Mesenchymal stem cell (in vitro differentiated cells and primary cell): ENCODE data around the gene RPS25.
A peak's percentile ranks its signal among the peaks of the same experiment; 100 is the strongest.
"Not testable (repeated sequence)": the region's sequence is repeated elsewhere in the genome, so short reads cannot be mapped to it uniquely, and the experiment has no call there.

ENCODE experiments used
- DNase-seq: peaks from one replicate; pipeline ENCODE4 v3.0.0-alpha.2; 2013
- H2AFZ ChIP-seq: one replicate; pipeline ENCODE4 v1.6.1; 2013; ENCODE audit warnings: low read depth, mild to moderate bottlenecking, control low read depth, inconsistent platforms, low read length, moderate library complexity
- H2AK5ac ChIP-seq: 2 replicates; pipeline ENCODE4 v1.6.1; 2013; ENCODE audit warnings: low read length, moderate library complexity, mild to moderate bottlenecking, inconsistent platforms; ENCODE audit not compliant: severe bottlenecking
- H2BK120ac ChIP-seq: one replicate; pipeline ENCODE4 v1.6.1; 2013; ENCODE audit warnings: low read depth, mild to moderate bottlenecking, inconsistent platforms, low read length, moderate library complexity
- H2BK12ac ChIP-seq, 2 experiments: one replicate each; pipeline ENCODE4 v1.6.1; 2013; ENCODE audit warnings: inconsistent platforms in 2 of 2, low read length in 2 of 2, mild to moderate bottlenecking in 2 of 2, moderate library complexity in 2 of 2, control low read depth in 1 of 2
- H2BK15ac ChIP-seq: one replicate; pipeline ENCODE4 v1.6.1; 2013; ENCODE audit warnings: mild to moderate bottlenecking, low read depth, inconsistent platforms; ENCODE audit not compliant: poor library complexity, severe bottlenecking
- H2BK5ac ChIP-seq: 2 replicates; pipeline ENCODE4 v1.6.1; 2013; ENCODE audit warnings: low read depth, mild to moderate bottlenecking, low read length, control low read depth, inconsistent platforms; ENCODE audit not compliant: poor library complexity, severe bottlenecking
- H3K14ac ChIP-seq, 2 experiments: one replicate each; pipeline ENCODE4 v1.6.1; 2013; ENCODE audit warnings: inconsistent platforms in 2 of 2, low read length in 2 of 2, control low read depth in 1 of 2, mild to moderate bottlenecking in 1 of 2, moderate library complexity in 1 of 2
- H3K18ac ChIP-seq, 2 experiments: one replicate each; pipeline ENCODE4 v1.6.1; 2013; ENCODE audit warnings: inconsistent platforms in 2 of 2, low read length in 2 of 2, control low read depth in 1 of 2, low read depth in 1 of 2, mild to moderate bottlenecking in 1 of 2
- H3K23ac ChIP-seq, 2 experiments: one replicate each; pipeline ENCODE4 v1.6.1; 2013; ENCODE audit warnings: inconsistent platforms in 2 of 2, low read length in 2 of 2, mild to moderate bottlenecking in 2 of 2, moderate library complexity in 2 of 2, control low read depth in 1 of 2
- H3K27ac ChIP-seq: 2 replicates; pipeline ENCODE4 v1.5.1; 2013; ENCODE audit warnings: mild to moderate bottlenecking, moderate library complexity, low read length, control low read depth, inconsistent platforms; ENCODE audit not compliant: poor library complexity, severe bottlenecking
- H3K27me3 ChIP-seq, 2 experiments: 2 replicates each; pipeline versions ENCODE4 v1.6.1 to v1.7.0; 2013; ENCODE audit warnings: low read length in 2 of 2, mild to moderate bottlenecking in 2 of 2, moderate library complexity in 2 of 2, control low read depth in 1 of 2, inconsistent platforms in 1 of 2; ENCODE audit not compliant: control insufficient read depth in 1 of 2, insufficient read depth in 1 of 2
- H3K36me3 ChIP-seq, 2 experiments: 2 replicates each; pipeline versions ENCODE4 v1.6.1 to v1.7.0; 2013; ENCODE audit warnings: low read length in 2 of 2, control low read depth in 1 of 2, inconsistent platforms in 1 of 2, low read depth in 1 of 2, mild to moderate bottlenecking in 1 of 2; ENCODE audit not compliant: insufficient read depth in 2 of 2, control insufficient read depth in 1 of 2
- H3K4ac ChIP-seq, 2 experiments: one replicate each; pipeline ENCODE4 v1.6.1; 2013; ENCODE audit warnings: inconsistent platforms in 2 of 2, low read length in 2 of 2, mild to moderate bottlenecking in 2 of 2, moderate library complexity in 2 of 2, control low read depth in 1 of 2, low read depth in 1 of 2
- H3K4me1 ChIP-seq: 2 replicates; pipeline ENCODE4 v1.6.1; 2013; ENCODE audit warnings: low read depth, low read length, control low read depth; ENCODE audit not compliant: control insufficient read depth, insufficient read depth
- H3K4me2 ChIP-seq: 2 replicates; pipeline ENCODE4 v1.6.1; 2013; ENCODE audit warnings: low read length, mild to moderate bottlenecking, inconsistent platforms; ENCODE audit not compliant: poor library complexity, severe bottlenecking
- H3K4me3 ChIP-seq, 2 experiments: 2 replicates each; pipeline versions ENCODE4 v1.5.1 to v1.7.0; 2013; ENCODE audit warnings: low read length in 2 of 2, mild to moderate bottlenecking in 2 of 2, control low read depth in 1 of 2, low read depth in 1 of 2; ENCODE audit not compliant: insufficient read depth in 1 of 2
- H3K79me1 ChIP-seq: replicated peaks from 2 replicates; pipeline ENCODE4 v1.6.1; 2013; ENCODE audit warnings: mild to moderate bottlenecking, control low read depth, low read length, inconsistent platforms; ENCODE audit not compliant: poor library complexity, severe bottlenecking
- H3K9ac ChIP-seq: 2 replicates; pipeline ENCODE4 v1.7.0; 2013; ENCODE audit warnings: mild to moderate bottlenecking, low read length, moderate library complexity
- H3K9me3 ChIP-seq: 2 replicates; pipeline ENCODE4 v1.7.0; 2013; ENCODE audit warnings: mild to moderate bottlenecking, low read length; ENCODE audit not compliant: control insufficient read depth
- H4K8ac ChIP-seq: one replicate; pipeline ENCODE4 v1.6.1; 2013; ENCODE audit warnings: inconsistent platforms, mild to moderate bottlenecking, low read length, moderate library complexity
- H4K91ac ChIP-seq: one replicate; pipeline ENCODE4 v1.6.1; 2013; ENCODE audit warnings: mild to moderate bottlenecking, low read length, inconsistent platforms
- WGBS: methylation state at CpG from one replicate; pipeline ENCODE4 v1.1.7; 2013; ENCODE audit warnings: mixed read lengths; 5-methylcytosine and 5-hydroxymethylcytosine counted together

Gene RPS25

GRCh38 chr11:119062779-119063178, 44.6 kb upstream of the RPS25 start:
- H3K4me1 ChIP-seq: peaks cover 9% of the 10 kb centered on the region
- peak overlapping the region in 1 of 2 experiments; percentile 51 for H3K14ac ChIP-seq
- H2BK5ac ChIP-seq: no peak overlapping the region
- H3K4me3 ChIP-seq: no peak overlapping the region
- H4K91ac ChIP-seq: no peak overlapping the region
- no peak overlapping the region for H3K23ac ChIP-seq
- no peak overlapping the region for H3K18ac ChIP-seq
- H4K8ac ChIP-seq: no peak overlapping the region
- H2BK15ac ChIP-seq: no peak overlapping the region
- no peak overlapping the region for H2AK5ac ChIP-seq
- 97% methylated on average over 4 of the region's 5 CpGs for WGBS
- H3K79me1 ChIP-seq: peaks cover 13% of the 10 kb centered on the region
- no peak overlapping the region for H2BK120ac ChIP-seq
- H3K27me3 ChIP-seq: no peaks in the 10 kb centered on the region
- no peaks in the 10 kb centered on the region for H3K9me3 ChIP-seq
- H3K4ac ChIP-seq: no peak overlapping the region
- no peak for DNase-seq
- no peak overlapping the region for H2AFZ ChIP-seq
- no peak overlapping the region for H3K4me2 ChIP-seq
- H3K9ac ChIP-seq: peak overlapping the region; percentile 22
- no peak overlapping the region for H2BK12ac ChIP-seq
- H3K36me3 ChIP-seq: peaks cover 0 to 4% of the 10 kb centered on the region in 2 experiments
- no peak overlapping the region for H3K27ac ChIP-seq

GRCh38 chr11:119061256-119061655, 43.1 kb upstream of the RPS25 start:
- Histone ChIP-seq H4K8ac (no peak overlapping the region), H3K4me3 (no peak overlapping the region), H2BK12ac (no peak overlapping the region), H3K9ac (no peak overlapping the region), H2BK5ac (no peak overlapping the region), H2BK15ac (no peak overlapping the region), H3K4me2 (no peak overlapping the region), H3K79me1 (peaks cover 12% of the 10 kb centered on the region), H3K4me1 (peaks cover 7% of the 10 kb centered on the region), H2BK120ac (no peak overlapping the region), H3K36me3 (peaks cover 0 to 4% of the 10 kb centered on the region in 2 experiments), H3K27ac (no peak overlapping the region), H3K23ac (no peak overlapping the region), H4K91ac (no peak overlapping the region), H2AK5ac (no peak overlapping the region), H3K9me3 (no peaks in the 10 kb centered on the region), H3K14ac (no peak overlapping the region), H3K27me3 (no peaks in the 10 kb centered on the region), H2AFZ (no peak overlapping the region), H3K18ac (no peak overlapping the region), H3K4ac (no peak overlapping the region)
- 98% methylated on average over 3 of the region's 3 CpGs for WGBS
- no peak for DNase-seq

- not testable (repeated sequence) for H3K27me3 ChIP-seq, H3K4ac ChIP-seq, H3K18ac ChIP-seq, H3K4me2 ChIP-seq, H2BK120ac ChIP-seq, H3K27ac ChIP-seq, H3K4me3 ChIP-seq, H3K9ac ChIP-seq, H2AK5ac ChIP-seq, H3K23ac ChIP-seq, H2AFZ ChIP-seq, H2BK12ac ChIP-seq, H2BK5ac ChIP-seq, H3K14ac ChIP-seq, H4K91ac ChIP-seq, H2BK15ac ChIP-seq, H3K9me3 ChIP-seq, H4K8ac ChIP-seq, DNase-seq
- 86% methylated on average over 8 of the region's 35 CpGs for WGBS
- H3K79me1 ChIP-seq: peaks cover 21% of the 10 kb centered on the region
- peaks cover 15% of the 10 kb centered on the region for H3K4me1 ChIP-seq
- peaks cover 15 to 18% of the 10 kb centered on the region in 2 experiments for H3K36me3 ChIP-seq
These were observed 41.0 kb upstream of the RPS25 start for GRCh38 chr11:119059128-119059527.

- no peaks in the 10 kb centered on the region for H3K9me3 ChIP-seq
- peak within 1 kb of the TSS; percentile 77 for H3K27ac ChIP-seq
- H3K4me3 ChIP-seq: peak within 1 kb of the TSS; percentile 91 to 95
- peak within 1 kb of the TSS in 1 of 2 experiments; percentile 17 for H2BK12ac ChIP-seq
- peak within 1 kb of the TSS; percentile 67 to 82 for H3K4ac ChIP-seq
- H3K14ac ChIP-seq: peak within 1 kb of the TSS in 1 of 2 experiments; percentile 98
- peak within 1 kb of the TSS; percentile 94 for H3K9ac ChIP-seq
- H4K8ac ChIP-seq: peak within 1 kb of the TSS; percentile 61
- H2BK15ac ChIP-seq: peak within 1 kb of the TSS; percentile 50
- H3K4me1 ChIP-seq: peaks cover 15% of the 10 kb centered on the region
- peak within 1 kb of the TSS in 1 of 2 experiments; percentile 94 for H3K23ac ChIP-seq
- peak within 1 kb of the TSS; percentile 8 for H2BK120ac ChIP-seq
- H3K79me1 ChIP-seq: peaks cover 35% of the 10 kb centered on the region
- H3K4me2 ChIP-seq: peak within 1 kb of the TSS; percentile 98
- peak within 1 kb of the TSS; percentile 59 to 95 for H3K18ac ChIP-seq
- H2AFZ ChIP-seq: peak within 1 kb of the TSS; percentile 92
- no peaks in the 10 kb centered on the region for H3K27me3 ChIP-seq
- H2BK5ac ChIP-seq: peak within 1 kb of the TSS; percentile 71
- H3K36me3 ChIP-seq: peaks cover 31 to 37% of the 10 kb centered on the region in 2 experiments
- peak within 1 kb of the TSS; percentile 62 for H4K91ac ChIP-seq
- peak; percentile 97 for DNase-seq
- peak within 1 kb of the TSS; percentile 21 for H2AK5ac ChIP-seq
- under 1% methylated on average over 68 of the region's 79 CpGs for WGBS
These were observed 39.0 kb upstream of the RPS25 start, which contains the start of gene HYOU1 for GRCh38 chr11:119057000-119057769. Gene HYOU1, minus strand, starts transcription at chr11:119057205. Its CDS starts 1,045 bp downstream, at chr11:119056160.
